Stimulated activated CD8-positive, alpha-beta memory T cell treated with anti-CD3 and anti-CD28 coated beads, Interleukin-7, amount 100 ng/mL, for 48 hours (primary cell): Measurements from ENCODE around the gene OPN4.
"Not testable (repeated sequence)": the region's sequence is repeated elsewhere in the genome, so short reads cannot be mapped to it uniquely, and the experiment has no call there.

Experiments used
- DNase-seq, 2 donors: peaks; one replicate each; pipeline ENCODE4 v3.0.0-alpha.2; 2020; ENCODE audit warnings: low read depth in 1 of 2; ENCODE audit errors: extremely low read depth in 1 of 2

The OPN4 gene, protein sequence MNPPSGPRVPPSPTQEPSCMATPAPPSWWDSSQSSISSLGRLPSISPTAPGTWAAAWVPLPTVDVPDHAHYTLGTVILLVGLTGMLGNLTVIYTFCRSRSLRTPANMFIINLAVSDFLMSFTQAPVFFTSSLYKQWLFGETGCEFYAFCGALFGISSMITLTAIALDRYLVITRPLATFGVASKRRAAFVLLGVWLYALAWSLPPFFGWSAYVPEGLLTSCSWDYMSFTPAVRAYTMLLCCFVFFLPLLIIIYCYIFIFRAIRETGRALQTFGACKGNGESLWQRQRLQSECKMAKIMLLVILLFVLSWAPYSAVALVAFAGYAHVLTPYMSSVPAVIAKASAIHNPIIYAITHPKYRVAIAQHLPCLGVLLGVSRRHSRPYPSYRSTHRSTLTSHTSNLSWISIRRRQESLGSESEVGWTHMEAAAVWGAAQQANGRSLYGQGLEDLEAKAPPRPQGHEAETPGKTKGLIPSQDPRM

DNA sequence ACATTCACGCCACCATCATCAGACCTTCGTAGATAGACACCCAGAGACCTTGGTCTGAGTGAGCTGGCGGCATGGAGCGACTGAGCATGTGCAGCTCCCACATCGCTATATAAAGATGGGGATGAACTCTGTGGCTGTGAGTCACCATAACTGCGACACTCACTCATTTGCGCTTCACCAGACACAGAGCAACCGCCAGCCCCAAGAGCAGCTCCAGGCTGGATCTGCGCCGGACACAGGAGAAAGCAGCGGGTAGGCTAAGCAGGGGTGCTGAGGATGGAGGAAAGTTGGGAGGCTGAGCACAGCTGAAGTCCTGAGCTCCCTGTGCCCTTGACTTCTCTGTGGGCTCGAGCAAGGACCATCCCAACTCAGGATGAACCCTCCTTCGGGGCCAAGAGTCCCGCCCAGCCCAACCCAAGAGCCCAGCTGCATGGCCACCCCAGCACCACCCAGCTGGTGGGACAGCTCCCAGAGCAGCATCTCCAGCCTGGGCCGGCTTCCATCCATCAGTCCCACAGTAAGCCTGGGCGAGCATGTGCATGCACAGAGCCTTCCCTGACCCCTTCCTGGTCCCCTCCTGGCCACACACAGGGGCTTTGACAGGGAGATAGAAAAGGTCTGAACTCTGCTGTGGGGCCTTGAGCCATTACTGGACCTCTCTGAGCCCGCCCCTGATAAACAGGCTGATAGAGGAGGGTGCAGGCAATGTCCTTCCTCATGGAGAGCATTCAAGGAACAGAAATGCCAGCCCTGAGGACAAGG is at the start of gene OPN4:
Gene OPN4, plus strand, starts transcription at position 137 of the 762 bp plus-strand sequence. Its CDS starts 237 bp downstream, at position 374.
- DNase-seq = no peak

DNA sequence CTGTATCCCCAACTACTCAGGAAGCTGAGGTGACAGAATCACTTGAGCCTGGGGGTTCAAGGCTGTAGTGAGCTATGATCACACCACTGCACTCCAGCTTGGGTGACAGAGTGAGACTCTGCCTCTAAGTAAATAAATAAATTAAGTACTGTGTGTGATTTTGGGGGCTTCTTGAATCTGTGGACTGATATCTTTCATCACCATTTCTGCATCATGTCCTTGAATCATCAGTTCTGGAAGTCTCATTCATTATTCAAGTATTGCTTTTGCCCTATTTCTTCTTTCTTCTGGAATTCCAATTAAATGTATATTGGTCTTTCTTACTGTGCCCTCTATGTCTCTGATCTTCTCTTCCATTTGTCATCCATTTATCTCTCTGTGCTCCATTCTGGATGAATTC is 46.7 kb upstream of the OPN4 start:
- DNase-seq = no peak

DNA sequence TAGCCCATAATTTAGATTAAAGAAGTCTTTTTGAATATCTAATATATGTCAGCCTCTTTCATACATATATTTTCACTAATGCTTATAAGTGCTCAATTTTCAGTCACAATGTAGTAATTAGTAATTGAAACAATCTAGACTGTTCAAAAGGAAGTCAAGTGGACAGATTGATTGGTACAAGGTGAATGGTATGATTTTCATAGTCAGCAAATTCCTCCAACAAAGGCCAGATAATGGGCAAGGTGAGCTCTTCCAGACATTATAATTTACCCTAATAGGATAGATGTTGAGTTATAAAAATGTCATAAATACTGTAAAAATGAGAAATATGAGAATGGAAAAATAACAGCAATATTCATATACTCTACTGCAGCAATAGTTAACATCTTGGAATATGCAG is 44.4 kb upstream of the OPN4 start:
- DNase-seq = no peak

DNA sequence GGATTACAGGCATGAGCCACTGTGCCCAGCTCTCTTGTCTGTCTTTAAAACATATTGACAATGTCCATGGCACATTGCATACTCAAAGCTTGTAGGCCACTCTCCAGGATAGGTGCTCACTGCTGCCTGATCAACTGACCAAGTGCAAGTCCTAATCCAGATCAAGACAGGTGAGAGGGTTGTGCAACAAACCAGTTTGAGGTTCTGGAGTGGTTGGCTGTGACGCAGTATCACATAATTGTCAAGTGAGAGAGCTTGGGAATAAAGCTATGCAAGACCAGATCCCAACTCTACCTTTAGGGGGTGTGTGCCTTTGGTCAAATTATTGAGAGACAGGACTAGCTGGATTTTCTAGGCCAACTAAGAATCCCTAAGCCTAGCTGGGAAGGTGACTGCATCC is 43.0 kb upstream of the OPN4 start:
- DNase-seq = no peak

DNA sequence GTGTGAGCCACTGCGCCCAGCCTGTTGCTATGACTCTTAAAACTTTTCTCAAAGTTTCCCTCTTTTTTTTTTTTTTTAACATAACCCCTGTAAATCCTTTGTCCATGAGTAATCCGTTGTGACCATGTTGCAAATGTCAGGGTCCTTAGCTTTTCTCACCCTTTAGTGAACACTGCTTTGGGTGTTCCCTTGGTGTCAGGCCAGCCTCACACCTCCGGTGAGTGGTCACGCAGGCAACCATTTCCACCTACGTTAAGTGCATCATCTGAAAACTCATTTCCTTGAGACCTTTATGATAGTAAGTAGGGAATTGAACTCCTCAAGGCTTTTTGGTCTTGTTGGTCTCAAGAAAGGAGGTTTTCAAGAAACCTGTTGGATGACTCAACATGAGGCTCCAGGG is 41.3 kb upstream of the OPN4 start:
- DNase-seq = no peak

DNA sequence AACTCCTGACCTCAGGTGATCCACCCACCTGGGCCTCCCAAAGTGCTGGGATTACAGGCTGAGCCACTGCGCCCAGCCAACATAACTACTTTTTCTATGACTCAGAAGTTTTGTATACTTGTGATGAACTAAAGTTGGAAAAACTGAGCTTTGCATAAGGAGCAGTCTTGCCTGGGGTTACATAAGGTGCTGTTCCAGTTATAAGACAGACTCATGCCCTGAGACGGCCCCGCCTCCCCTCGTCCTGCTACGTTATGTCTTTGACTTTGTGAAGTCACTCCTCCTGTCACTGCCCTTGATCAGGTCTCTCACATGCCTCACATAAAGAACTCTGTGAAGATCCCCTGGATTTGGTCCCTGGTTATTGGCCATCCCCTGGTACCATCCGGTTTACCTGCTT is 40.4 kb upstream of the OPN4 start:
- DNase-seq = no peak

DNA sequence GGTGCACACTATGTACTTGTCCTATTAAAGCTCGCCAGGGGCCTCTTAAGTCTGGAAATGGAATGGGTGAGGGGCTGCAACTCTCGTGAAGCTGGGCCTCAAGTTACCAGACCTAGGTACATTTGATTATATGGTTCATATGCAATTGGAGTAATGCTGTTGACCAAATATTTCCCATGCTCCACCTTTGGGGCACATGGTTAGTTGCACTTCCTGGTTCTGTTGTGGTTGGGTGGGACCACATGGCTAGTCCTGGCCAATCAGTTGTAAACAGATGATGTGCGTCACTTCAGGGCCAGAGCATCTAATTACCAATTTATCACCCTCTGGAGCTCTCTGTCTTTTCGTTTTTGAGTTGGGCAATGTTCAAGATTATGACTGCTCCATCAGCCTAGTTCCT is 39.5 kb upstream of the OPN4 start:
- no peak for DNase-seq

DNA sequence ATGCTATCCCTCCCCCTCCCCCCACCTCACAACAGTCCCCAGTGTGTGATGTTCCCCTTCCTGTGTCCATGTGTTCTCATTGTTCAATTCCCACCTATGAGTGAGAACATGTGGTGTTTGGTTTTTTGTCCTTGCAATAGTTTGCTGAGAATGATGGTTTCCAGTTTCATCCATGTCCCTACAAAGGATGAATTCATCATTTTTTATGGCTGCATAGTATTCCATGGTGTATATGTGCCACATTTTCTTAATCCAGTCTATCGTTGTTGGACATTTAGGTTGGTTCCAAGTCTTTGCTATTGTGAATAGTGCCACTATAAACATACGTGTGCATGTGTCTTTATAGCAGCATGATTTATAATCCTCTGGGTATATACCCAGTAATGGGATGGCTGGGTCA is 37.1 kb upstream of the OPN4 start:
- DNase-seq = not testable (repeated sequence)

DNA sequence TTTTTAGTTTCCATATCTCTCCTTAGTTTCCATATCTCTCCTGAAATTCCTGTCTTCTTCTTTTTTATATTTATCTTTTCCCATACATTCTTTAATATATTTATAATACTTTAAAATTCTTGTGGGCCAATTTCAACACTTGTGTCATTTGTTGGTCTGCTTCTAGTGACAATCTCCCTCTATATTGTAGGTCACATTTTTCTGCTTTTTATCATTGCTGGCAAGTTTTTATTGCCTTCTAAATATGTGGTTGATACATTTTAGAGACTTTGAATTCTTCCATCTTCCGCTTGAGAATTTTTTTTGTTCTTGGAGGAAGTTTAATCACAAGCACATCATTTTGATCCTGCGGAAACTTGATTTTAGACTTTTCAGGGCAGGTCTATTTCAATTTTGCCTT is 26.0 kb upstream of the OPN4 start:
- no peak for DNase-seq

DNA sequence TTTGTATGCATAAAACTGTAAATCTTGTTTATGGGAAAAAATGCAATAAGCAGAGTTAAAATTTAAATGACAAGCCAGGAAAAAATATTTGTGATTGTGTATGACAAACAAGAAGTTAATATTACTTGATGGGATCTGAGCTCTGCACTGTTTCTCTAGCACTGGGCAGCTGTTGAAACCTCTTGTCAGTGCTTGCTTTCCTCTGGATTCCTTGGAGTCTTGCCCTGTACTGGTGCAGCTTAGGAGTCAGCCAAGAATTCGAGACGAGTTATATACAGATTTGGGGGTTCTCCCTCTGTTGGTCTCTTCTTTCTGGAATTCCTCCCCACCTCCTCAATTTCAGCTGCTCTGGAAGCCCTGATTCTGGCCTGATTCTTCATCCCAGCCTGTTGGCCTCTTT is 24.3 kb upstream of the OPN4 start:
- no peak for DNase-seq

DNA sequence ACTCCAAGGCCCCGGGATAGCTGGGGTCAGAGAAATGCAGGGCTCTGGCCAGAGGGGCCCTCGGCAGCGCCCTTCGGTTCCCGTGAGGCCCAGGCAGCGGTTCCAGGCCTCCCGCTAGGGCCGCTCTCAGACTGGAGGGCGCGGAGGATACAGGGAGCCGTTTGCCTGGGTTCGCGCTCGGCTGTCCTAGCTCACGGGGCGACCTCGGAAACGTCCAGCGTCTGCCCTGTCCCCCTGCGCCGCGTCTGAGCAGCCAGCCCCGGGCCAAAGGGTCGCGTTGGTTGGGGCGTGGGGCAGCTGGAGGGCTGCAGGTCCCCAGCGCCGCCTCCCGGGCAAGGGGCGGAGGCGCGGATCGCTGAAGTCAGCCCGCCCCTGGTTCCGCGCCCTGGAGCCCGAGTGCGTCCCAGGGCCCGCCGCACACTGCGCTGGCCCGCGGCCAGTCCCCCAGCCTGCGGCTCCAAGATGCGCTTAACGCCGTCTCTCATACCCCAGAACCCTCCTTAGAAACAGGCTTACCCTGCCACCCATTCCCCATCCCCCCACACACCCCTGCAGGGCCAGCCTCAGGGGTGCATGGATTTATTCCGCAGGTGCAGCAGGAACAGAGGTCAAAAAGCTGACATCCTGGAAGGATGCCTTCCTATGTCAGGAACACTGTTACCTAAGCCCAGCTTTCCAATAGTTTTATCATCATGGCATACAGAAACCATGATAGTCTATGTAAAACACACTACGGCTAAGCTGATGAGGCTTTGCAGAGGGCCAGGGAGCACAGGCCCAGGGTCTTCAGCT is 22.1 kb upstream of the OPN4 start:
- DNase-seq = no peak

DNA sequence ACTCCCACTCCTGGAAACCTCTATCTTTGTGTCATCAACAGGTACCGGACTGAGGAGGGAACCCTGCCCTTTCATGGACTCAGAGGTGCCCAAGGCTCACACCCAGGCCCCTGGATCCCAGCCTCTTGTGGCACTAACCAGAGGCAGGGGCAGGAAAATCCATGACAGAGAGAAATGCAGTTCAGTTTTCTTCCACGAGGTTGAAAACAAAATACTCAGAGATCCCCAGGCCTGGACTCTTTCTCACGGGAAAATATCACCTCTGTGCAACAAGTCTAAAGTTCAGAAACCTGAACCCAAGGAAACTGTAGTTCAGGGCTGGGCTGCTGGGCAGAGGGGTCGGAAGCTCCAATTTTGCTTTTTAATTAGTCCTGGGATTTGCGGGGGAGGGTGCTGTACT is 21.4 kb upstream of the OPN4 start:
- DNase-seq = no peak

DNA sequence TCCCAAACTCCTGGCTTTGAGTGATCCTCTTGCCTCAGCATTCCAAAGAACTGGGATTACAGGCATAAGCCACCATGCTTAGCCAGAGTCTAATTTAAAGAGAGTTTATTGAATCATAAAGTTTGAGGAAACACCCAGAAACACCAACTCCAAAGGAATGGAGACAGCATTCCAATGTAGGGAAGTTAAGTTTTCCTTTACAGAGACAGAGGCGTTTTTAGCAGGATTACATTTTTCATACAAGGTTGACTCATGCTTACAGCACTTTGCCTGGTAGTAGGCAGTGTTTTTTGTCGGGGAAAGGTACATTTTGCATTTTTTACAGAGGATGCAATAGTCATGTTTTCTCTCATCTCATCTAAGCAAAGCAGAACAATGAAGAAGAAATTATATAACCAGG is 18.9 kb upstream of the OPN4 start:
- no peak for DNase-seq

DNA sequence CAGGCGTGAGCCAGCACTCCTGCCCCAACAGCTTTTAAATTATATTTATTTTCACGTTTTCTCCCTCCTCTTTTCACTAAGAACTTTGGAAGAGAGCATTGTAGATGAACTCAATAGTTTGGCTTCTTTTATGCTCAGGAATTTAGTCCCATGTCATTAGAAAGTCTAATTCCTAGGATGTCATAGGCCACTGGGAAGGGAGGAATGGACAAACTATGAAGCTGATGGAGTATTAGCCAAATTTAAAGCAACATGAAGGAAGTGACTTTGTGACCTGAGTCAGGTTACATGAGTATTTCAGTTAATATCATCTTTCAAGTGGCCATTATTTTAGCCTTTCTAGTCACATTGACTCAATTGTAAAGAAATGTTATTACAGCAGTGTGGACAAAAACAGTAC is 18.0 kb upstream of the OPN4 start:
- DNase-seq = no peak

DNA sequence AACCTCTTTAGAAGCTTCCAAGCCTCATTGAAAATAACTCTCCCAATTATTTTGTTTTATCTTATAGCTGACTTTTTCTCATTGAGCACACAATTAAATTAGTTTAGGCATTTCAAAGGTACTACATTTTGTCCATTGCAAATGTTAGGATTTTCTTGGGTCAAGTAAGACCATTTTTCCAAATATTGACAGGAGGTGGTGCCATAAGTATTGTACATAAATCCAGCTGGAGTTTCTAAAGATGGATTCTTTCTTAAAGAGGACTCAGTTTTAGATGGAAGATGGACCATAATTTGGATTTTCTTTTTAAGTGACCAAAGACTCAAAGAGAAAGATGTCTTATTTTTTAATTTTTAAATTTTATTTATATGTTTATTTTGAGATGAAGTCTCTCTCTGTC is 12.3 kb upstream of the OPN4 start:
- DNase-seq = no peak

DNA sequence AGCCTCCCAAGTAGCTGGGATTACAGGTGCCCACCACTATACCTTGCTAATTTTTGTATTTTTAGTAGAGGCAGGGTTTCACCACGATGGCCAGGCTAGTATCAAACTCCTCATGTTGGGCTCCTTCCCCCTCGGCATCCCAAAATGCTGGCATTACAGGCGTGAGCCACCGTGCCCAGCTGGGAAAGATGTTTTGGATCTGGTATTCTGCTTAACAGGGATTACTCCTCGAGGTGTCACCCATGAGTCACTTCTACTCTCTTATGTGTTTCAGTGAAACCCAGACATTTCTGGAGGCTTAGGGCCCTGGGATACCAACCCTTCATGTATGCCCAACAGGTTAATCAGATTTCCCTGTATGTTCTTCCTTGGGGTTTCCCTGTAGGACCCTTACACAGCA is 11.8 kb upstream of the OPN4 start:
- no peak for DNase-seq

DNA sequence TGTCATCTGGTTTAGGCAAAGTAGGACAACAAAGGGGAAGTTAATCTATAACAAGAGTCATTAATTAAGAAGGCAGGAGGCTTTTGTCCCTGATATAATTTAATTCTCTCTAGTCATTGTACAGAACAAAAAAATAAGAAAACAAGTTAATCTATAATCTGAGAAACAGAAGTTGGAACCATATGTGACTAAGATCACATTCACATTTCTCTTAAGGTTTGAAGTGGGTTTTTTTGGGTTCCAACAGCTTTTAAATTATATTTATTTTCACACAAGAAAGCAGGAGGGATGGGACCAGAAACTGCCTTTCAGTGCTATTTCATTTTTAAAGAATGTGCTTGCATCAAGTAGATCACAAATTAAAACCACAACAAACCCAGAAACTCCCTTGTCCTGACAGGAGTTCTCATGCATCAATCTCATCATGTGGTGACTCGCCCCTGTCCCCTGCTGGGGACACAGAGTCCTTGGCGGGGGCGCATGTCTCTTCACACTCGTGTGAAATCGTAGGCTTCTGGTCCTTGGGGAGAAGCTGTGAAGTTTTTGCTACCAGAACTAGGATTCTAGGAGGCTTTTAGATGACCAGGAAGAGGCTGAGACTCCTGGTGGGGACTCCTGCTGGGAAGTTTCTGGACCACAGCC is 10.1 kb upstream of the OPN4 start:
- DNase-seq = no peak

DNA sequence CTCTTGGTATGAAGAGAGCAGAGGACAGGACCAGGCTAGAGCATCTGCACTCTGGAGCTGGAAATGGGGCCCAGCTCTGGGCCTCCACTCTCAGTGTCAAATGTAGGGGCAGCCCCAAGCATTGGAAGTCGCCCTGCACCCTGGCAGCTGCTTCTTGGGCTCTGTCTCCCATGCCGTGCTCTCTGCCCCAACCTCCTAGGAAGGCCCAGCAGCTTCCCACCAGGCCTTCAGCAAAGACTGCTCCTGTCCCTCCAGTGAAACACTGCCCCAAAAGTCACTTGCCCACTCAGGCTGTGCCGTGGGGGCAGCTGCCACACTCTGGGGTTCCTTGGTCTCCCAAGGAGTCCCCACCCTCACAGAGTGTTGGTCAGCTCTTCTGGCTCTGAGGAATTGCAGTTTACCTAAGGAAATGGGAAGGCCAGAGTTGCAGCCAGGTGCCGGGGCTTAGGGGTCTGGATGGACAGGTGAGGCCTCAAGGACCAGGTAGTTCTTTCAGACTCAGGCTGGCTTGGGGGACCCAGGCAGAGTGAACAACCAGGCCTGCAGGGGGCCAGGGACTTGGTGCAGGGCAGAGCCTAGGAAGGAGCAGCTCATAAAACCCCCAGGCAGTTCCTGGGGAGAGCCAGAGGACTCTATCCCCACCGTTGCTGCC is 9.4 kb upstream of the OPN4 start:
- no peak for DNase-seq

DNA sequence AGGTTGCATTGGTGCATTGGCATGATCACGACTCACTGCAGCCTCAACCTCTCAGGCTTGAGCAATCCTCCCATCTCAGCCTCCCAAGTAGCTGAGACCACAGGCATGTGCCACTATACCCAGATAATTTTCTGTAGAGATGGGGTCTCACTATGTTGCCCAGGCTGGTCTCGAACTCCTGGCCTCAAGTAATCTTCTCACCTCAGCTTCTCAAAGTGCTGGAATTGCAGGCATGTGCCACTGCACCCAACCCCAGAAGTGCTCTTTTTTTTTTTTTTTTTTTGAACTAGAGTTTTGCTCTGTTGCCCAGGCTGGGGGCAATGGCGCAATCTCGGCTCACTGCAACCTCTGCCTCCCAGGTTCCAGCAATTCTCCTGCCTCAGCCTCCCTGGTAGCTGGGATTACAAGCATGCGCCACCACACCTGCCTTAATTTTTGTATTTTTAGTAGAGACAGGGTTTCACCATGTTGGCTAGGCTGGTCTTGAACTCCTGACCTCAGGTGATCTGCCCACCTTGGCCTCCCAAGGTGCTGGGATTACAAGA is 8.7 kb upstream of the OPN4 start:
- DNase-seq = not testable (repeated sequence)

DNA sequence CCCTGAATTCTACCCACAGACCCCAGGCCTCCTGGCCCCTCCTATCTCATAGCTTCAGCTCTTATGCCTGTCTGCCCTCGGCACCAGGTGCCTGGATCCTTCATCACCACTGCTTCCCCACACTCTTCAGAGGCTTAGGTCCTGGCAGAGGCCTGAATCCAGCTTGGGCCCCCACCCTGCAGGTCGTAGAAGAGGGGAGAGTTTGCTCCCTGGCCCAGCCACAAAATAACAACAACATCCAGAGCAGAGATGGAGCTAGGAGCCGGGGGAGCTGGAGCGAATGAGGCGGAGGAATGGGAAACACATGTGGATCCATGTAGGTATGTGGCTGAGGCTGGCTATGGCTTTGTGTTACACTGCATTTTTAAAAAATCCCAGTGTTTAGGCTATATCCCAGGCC is 7.8 kb upstream of the OPN4 start:
- no peak for DNase-seq
